Activated CD4-positive, alpha-beta T cell treated with anti-CD3 and anti-CD28 coated beads for 4 hours (primary cell): ENCODE data around the gene SNRNP70.
A peak's percentile ranks its signal among the peaks of the same experiment; 100 is the strongest.
"Not testable (repeated sequence)": the region's sequence is repeated elsewhere in the genome, so short reads cannot be mapped to it uniquely, and the experiment has no call there.

Source experiments
- DNase-seq, 2 donors: peaks; one replicate each; pipeline ENCODE4 v3.0.0-alpha.2; 2020

The SNRNP70 gene, protein sequence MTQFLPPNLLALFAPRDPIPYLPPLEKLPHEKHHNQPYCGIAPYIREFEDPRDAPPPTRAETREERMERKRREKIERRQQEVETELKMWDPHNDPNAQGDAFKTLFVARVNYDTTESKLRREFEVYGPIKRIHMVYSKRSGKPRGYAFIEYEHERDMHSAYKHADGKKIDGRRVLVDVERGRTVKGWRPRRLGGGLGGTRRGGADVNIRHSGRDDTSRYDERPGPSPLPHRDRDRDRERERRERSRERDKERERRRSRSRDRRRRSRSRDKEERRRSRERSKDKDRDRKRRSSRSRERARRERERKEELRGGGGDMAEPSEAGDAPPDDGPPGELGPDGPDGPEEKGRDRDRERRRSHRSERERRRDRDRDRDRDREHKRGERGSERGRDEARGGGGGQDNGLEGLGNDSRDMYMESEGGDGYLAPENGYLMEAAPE

DNA sequence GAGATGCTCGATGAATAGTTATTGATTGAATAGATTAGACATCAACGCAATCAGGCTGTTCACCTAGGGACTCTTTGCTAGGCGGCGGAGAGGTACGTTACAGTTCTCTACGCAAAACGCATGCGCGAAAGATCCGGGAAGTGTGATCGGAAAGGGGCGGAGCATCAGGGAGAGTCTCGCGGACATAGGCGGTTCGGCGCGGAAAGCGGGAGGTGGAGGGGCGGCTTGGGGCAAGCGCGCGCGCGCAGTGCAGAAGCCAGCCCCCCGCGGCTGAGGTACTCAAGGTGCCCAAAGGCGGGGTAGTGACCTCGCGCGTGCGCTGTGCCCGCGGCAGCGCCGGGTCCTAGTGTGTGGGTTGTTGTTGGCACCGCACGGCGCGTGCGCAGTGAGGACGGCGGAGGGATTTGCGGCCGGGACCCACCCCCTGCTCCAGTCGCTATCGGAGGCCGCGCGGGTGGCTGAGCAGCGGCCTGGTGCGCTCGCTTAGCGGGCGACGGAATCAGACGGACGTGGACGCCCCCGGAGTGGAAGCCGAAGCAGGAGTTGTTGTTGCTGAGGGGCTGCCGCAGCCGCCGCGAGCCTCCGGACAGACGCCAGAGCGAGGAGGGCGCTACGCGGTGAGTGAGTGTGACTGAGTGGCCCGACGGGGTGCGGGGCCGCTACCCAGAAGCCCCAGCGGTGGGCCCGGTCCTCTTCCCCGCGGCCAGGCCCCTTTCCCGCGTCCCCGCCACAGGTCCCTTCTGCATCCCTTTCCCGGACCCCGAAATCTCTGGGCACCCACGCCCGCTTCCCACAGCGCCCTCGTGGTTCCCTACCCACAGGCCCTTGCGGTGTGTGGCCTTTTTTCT is at the start of gene SNRNP70:
Gene SNRNP70 (plus strand): TSS at position 432 of the 848 bp plus-strand sequence. CDS start 964 bp downstream, outside the sequence.
- peak; percentile 97 to 99 for DNase-seq

DNA sequence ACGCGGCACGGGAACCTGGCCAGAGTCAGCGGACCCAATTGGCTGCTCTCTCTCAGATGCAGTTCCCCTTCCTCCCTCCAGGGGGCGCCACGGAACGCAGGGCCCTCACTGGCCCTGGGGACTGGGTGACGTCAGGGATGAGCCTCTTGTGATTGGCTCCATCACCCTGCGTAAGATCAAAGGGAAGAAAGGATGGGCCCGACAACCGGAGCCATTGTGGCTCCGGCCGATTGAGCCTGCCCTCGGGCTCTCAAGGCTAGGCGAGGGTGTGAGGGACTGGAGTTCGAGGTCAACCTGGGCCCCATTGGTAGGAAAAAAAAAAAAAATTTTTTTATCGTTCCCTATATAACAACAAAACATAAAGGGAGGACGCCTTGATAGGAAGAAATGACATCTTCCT is 48.4 kb upstream of the SNRNP70 start, which contains the start of gene CGB1:
Gene CGB1 (minus strand): TSS at position 81 of the 400 bp plus-strand sequence. CDS start 184 bp downstream, outside the sequence.
- not testable (repeated sequence) for DNase-seq

DNA sequence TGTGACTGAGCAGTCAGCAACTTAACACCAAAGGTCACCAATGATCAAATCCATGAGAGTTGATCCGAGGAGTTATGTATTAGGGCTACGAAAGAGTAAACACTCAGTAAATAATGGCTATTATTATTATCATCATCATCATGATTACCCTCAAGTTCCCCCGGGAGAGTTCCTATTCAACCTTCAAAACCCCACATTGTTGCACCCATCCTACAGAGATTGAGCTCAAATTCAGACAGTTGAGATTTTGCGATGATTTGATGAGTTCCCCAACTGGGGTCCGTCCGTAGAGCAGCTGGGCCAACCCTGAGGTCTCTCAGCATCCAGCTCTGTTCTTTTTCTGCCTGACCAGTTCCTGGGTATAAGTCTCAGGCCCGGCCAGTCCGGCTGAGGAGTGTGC is 47.1 kb upstream of the SNRNP70 start:
- not testable (repeated sequence) for DNase-seq

DNA sequence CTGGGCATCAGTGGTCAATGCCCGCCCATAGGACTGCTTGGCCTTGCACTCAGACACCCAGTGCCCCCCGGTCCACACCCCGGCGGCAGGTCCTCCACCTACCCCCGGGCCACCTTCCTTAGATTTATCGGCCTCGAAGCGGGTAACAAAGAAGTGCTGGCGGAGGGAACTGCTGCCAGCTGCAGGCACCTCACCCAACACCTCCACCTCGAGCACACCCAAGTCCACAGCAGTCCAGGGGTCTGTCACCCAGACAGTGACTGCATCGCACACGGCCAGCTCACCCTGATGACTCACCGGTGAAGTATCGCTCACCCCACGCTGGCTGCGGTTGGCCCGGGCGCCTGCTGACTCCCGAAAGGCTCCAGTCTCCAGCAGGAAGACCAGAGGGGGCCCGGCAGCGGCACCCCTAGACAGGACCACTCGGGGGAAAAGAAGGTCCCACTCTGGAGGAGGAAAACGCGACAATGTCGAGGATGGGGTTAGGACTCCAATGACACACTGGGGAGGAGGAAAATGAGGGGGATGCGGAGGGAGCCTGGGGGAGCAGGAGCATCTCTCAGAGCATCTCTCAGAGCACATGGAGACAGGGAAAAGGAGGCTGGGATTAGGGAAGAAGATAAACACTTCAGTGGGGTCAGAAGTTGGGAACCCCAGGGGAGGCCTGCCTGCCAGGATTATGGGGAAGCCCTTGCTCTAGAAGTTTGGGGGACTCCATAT is 46.5 kb upstream of the SNRNP70 start:
- DNase-seq = not testable (repeated sequence)

DNA sequence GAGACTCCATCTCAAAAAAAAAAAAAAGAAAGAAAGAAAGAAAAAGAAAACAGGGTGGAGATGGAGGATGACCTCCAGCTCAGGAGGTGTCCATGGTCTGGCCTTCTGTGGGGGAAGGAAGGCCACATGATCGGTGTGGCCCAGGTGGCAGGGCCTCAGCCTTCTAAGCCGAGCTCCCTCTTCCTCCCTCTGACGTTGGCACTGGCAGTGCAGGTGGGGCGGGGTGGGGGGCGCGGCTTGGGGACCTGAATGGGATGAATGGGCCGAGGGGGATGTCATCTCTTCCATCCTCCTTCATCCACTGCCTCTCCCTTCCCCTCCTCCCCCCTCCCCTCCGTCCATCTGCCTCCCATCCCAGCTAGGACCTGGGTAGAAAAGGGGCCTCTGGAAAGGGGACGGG is 45.5 kb upstream of the SNRNP70 start:
- DNase-seq = not testable (repeated sequence)

DNA sequence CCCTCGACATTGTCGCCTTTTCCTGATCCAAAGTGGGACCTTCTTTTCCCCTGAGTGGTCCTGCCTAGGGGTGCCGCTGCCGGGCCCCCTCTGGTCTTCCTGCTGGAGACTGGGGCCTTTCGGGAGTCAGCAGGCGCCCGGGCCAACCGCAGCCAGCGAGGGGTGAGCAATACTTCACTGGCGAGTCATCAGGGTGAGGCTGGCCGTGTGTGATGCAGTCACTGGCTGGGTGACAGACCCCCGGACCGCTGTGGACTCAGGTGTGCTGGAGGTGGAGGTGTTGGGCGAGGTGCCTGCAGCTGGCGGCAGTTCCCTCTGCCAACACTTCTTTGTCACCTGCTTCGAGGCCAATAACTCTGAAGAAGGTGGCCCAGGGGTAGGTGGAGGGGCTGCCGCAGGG is 43.1 kb upstream of the SNRNP70 start:
- DNase-seq = no peak

DNA sequence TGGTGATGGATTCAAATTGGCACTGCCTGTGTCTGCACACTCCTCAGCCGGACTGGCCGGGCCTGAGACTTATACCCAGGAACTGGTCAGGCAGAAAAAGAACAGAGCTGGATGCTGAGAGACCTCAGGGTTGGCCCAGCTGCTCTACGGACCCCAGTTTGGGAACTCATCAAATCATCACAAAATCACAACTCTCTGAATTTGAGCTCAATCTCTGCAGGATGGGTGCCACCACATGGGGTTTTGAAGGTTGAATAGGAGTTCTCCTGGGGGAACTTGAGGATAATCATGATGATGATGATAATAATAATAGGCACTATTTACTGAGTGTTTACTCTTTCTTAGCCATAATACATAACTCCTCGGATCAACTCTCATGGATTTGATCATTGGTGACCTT is 42.6 kb upstream of the SNRNP70 start:
- DNase-seq = not testable (repeated sequence)

DNA sequence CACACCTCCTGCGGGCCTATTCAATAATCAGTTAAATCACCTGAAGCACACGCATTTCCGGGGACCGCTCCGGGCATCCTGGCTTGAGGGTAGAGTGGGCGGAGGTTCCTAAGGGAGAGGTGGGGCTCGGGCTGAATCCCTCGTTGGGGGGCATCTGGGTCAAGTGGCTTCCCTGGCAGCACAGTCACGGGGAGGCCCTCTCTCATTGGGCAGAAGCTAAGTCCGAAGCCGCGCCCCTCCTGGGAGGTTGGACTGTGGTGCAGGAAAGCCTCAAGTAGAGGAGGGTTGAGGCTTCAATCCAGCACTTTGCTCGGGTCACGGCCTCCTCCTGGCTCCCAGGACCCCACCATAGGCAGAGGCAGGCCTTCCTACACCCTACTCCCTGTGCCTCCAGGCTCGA is 41.7 kb upstream of the SNRNP70 start, which contains the start of gene CGB5:
Gene CGB5 (plus strand): TSS at position 301 of the 400 bp plus-strand sequence. CDS start 362 bp downstream, outside the sequence.
- not testable (repeated sequence) for DNase-seq

DNA sequence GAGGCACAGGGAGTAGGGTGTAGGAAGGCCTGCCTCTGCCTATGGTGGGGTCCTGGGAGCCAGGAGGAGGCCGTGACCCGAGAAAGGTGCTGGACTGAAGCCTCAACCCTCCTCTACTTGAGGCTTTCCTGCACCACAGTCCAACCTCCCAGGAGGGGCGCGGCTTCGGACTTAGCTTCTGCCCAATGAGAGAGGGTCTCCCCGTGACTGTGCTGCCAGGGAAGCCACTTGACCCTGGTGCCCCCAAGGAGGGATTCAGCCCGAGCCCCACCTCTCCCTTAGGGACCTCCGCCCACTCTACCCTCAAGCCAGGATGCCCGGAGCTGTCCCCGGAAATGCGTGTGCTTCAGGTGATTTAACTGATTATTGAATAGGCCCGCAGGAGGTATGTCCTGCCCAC is 36.2 kb upstream of the SNRNP70 start, which contains the start of gene CGB8:
Gene CGB8 (minus strand): TSS at position 101 of the 400 bp plus-strand sequence. CDS start 372 bp downstream, outside the sequence.
- DNase-seq = not testable (repeated sequence)

DNA sequence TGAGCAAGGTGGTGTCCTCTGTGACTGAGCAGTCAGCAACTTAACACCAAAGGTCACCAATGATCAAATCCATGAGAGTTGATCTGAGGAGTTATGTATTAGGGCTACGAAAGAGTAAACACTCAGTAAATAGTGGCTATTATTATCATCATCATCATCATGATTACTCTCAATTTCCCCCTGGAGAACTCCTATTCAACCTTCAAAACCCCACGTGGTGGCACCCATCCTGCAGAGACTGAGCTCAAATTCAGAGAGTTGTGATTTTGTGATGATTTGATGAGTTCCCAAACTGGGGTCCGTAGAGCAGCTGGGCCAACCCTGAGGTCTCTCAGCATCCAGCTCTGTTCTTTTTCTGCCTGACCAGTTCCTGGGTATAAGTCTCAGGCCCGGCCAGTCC is 35.4 kb upstream of the SNRNP70 start:
- not testable (repeated sequence) for DNase-seq

DNA sequence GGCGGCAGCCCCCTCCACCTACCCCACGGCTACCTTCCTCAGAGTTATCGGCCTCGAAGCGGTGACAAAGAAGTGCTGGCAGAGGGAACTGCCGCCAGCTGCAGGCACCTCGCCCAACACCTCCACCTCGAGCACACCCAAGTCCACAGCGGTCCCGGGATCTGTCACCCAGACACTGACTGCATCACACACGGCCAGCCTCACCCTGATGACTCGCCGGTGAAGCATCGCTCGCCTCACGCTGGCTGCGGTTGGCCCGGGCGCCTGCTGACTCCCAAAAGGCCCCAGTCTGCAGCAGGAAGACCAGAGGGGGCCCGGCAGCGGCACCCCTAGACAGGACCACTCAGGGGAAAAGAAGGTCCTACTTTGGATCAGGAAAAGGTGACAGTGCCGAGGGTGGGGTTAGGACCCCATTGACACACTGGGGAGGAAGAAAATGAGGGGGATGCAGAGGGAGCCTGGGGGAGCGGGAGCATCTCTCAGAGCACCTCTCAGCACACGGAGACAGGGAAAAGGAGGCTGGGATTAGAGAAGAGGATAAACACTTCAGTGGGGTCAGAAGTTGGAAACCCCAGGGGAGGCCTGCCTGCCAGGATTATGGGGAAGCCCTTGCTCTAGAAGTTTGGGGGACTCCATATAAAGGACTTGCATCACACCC is 34.7 kb upstream of the SNRNP70 start:
- DNase-seq = not testable (repeated sequence)

DNA sequence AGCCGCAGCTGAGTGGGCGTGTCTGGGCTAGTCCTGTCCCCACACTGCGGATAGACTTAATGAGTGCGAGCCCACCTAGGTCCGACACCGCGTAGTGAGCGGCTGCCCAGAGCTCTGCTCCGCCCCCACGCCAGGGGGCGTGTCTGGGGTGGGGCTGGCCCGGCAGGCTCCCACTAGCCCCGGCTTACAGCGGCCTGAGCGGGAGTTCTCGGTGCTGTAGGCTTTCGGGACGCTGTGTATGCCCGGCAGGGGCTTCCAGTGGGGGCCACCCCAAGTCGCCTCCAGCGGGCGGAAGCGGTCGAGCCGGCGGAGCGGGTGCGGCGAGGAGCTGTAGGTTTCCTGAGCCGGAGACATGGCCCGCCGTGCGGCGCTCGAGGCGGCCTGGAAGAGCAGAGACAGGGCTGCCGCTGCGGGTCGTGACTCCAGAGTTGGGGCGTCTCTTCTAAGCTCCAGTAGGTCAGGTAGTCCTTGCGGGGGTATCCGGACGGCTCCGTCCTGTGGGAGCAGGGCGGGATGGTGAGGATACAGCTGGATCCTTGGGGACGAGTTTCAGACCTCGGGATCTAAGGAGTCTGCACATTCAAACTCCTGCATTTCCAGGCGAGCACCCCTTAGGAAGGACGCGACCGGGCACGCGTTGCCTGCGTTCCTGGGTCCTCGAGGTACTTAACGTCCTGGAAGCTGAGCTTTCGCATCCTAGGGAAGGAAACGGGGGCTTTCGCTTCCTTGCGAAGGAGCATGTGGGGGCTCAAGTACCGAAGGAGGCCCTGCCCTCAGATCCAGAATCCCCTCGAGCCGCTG is 28.9 kb upstream of the SNRNP70 start:
- DNase-seq = peak; percentile 43 to 48

DNA sequence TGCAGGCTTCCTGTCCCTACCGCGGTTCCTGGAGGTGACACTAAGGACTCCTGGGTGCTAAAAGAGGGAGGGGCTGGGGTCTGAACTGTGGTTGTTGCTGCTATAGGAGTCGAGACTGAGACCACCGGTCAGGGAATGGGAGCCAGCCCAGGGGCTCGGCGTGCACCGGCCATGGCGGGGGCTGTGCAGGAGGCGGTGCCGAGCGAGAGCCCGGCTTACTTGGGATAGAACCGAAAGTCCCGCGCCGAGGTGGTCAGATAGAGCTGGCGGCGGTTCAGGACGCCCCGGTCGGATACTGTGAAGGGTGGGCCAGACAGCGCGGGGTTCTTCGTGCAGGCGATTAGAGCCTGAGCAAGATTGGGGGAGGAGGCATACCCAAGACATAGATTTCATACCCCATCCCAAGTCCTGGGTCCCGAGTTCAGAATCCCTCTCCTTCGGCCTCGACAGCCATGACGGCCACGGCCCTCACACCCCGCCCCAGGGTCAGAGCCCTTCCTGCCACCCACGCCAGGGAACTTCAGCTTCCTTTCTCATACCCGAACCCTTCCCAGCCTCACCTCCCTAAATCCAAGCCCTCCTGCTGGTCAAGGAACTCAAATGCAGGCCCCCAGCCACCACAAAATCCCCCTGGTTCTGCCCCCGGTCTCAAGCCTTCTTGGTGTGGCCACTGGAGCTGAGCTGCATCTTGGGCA is 28.2 kb upstream of the SNRNP70 start:
- not testable (repeated sequence) for DNase-seq

DNA sequence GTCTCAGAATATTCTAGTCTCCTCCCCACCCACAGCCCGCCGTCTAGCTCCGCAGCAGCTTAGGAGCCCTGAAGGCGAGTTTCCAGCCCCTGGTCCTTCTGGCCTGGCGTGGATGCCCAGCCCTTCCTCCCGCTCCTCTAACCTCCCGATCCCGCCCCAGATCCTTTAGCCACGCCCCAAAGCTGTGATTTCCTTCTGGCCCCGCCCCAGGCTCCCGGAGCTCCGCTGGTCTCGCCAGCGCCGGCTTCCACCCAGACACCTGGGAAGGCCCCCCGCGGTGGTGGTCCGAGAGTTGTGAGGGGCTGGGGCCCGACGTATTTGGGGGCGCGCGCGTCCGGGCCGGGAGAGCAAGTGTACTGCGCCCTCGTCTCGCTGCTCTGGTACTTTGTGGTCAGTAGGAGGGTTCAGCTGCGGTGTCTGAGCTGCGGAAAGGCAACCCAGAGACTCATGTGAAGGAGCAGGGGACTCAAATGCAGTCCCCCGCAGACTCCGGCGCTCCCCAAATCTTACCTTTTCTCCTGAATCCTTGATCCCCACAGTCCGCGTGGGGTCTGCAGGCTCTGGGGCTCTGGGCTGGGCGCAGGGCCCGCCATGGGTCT is 27.5 kb upstream of the SNRNP70 start, which contains the start of gene CGB7:
Gene CGB7 (minus strand): TSS at position 114 of the 599 bp plus-strand sequence. CDS start 2,374 bp downstream, outside the sequence.
- peak; percentile 33 to 44 for DNase-seq

DNA sequence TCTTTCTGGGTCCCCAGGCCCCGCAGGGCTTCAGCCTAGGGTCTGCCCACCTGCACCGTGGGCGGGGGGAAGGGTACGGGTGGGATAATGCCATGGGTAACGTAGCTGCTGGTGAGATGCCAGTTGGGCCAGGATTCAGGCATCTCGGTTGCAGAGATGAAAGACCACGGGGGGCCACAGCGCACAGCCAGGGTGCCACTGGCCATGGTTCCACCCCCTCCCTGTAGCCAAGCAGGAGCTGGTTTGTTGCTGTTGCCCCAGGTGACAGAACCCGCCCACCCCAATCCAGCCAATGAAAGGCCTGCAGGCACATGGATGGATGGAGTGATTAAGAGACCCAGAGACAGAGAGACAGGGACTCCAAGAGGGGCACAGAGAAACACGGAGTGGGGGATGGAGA is 26.7 kb upstream of the SNRNP70 start:
- no peak for DNase-seq

DNA sequence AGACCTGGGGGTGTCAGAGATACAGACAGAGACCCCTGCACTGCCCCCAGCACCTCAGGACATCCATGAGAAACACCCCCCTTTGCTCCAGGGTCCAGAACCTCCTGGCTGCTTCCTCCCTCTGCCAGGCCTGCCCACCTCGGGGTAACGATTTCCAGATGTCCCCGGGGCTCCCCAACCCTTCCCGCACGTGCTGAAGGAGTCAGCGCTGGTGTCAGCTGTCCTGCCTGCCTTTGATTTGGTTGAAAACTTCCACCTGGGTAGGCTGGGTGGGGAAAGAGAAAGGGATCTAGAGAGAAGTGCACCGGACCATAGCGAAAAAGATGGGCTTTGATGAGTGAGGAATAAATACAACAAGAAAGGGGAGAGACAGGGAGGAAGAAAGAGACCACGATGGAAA is 26.2 kb upstream of the SNRNP70 start:
- DNase-seq = no peak

DNA sequence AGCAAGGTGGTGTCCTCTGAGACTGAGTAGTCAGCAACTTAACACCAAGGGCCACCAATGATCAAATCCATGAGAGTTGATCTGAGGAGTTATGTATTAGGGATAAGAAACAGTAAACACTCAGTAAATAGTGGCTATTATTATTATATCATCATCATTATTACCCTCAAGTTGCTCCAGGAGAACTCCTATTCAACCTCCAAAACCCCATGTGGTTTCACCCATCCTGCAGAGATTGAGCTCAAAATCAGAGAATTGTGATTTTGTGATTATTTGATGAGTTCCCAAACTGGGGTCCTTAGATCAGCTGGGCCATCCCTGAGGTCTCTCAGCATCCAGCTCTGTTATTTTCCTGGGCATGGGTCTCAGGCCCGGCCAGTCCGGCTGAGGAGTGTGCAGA is 24.3 kb upstream of the SNRNP70 start:
- DNase-seq = no peak

DNA sequence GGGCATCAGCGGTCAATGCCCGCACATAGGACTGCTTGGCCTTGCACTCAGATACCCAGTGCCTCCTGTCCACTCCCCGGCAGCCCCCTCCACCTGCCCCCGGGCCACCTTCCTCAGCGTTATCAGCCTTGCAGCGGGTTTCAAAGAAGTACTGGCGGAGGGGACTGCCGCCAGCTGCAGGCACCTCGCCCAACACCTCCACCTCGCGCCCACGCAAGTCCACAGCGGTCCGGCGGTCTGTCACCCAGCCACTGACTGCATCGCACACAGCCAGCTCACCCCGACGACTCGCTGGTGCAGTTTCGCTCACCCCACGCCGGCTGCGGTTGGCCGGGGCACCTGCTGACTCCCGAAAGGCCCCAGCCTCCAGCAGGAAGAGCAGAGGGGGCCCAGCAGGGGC is 23.8 kb upstream of the SNRNP70 start:
- no peak for DNase-seq

DNA sequence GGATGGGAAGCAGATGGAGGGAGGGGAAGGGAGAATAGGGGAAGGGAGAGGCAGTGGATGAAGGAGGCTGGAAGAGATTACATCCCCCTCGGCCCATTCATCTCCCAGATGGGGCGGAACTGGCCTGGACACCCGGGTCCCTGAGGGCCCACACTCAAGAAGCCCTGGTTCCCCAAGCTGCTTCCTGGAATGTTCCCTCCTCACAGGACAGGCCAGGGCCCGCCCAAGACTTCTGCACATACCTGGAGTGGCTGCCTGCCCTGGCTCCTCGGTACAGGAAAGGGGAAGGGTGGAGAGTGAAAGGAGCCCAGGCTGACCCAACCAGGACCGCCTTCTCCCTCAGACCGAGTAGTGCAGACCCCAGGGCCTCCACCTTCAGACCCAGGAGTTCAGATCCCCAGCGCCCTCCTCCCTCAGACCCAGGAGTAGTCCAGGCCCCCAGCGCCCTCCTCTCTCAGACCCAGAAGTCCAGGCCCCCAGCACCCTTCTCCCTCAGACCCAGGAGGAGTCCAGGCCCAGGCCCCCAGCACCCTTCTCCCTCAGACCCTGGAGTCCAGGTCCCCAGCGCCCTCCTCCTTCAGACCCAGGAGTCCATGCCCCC is 21.1 kb upstream of the SNRNP70 start:
- no peak for DNase-seq
